ENCODE data around the gene MAOB.

DNA sequence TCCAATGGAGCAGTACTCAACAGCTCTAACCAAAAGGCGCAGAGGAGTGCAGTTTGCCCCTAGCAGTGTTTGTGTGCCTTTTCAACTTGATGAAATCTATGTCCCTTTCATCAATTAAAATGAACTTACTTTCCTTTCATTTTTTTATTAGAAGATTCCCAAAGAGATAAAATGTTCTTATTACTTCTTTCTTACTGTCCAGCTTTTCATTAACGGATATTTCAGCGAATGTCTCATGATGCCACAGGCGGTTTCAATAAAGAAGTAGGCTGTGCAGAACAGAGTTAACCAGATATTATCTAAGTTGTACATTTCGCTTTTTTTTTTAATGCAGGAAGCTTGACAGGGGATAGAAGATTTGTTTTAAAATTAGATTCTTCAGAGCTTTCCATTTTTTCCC lies 3.4 kb upstream of the MAOB start:
- no peak for TF ChIP-seq FOXJ2 (tag; IDR thresholded peaks at IDR 0.05)
- TF ChIP-seq, protein P1, sequence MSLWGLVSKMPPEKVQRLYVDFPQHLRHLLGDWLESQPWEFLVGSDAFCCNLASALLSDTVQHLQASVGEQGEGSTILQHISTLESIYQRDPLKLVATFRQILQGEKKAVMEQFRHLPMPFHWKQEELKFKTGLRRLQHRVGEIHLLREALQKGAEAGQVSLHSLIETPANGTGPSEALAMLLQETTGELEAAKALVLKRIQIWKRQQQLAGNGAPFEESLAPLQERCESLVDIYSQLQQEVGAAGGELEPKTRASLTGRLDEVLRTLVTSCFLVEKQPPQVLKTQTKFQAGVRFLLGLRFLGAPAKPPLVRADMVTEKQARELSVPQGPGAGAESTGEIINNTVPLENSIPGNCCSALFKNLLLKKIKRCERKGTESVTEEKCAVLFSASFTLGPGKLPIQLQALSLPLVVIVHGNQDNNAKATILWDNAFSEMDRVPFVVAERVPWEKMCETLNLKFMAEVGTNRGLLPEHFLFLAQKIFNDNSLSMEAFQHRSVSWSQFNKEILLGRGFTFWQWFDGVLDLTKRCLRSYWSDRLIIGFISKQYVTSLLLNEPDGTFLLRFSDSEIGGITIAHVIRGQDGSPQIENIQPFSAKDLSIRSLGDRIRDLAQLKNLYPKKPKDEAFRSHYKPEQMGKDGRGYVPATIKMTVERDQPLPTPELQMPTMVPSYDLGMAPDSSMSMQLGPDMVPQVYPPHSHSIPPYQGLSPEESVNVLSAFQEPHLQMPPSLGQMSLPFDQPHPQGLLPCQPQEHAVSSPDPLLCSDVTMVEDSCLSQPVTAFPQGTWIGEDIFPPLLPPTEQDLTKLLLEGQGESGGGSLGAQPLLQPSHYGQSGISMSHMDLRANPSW (CRISPR knock-in tag; IDR thresholded peaks at IDR 0.05): no peak
- TF ChIP-seq EZH2 (IDR thresholded peaks at IDR 0.05; ENCODE audit: borderline replicate concordance, low read depth, low read length): no peak
- no peak for TF ChIP-seq TAF1 (IDR thresholded peaks at IDR 0.05; ENCODE audit: control insufficient read depth, extremely low read depth, insufficient read depth, low read length, severe bottlenecking)
- no peak for TF ChIP-seq EP300 (IDR thresholded peaks at IDR 0.05; ENCODE audit: low read length)
- TF ChIP-seq, protein P2, sequence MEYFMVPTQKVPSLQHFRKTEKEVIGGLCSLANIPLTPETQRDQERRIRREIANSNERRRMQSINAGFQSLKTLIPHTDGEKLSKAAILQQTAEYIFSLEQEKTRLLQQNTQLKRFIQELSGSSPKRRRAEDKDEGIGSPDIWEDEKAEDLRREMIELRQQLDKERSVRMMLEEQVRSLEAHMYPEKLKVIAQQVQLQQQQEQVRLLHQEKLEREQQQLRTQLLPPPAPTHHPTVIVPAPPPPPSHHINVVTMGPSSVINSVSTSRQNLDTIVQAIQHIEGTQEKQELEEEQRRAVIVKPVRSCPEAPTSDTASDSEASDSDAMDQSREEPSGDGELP (CRISPR knock-in tag; IDR thresholded peaks at IDR 0.05; ENCODE audit: borderline replicate concordance): no peak
- no peak for TF ChIP-seq ZHX1 (conservative IDR thresholded peaks at IDR 0.05; ENCODE audit: low read length)
- no peak for TF ChIP-seq MYC (IDR thresholded peaks at IDR 0.05; ENCODE audit: low read depth, low read length)
- no peak for TF ChIP-seq MYC (CRISPR knock-in tag; IDR thresholded peaks at IDR 0.05; ENCODE audit: borderline replicate concordance, low read depth)

Measured in K562 (cell line).